Left ventricle myocardium inferior (tissue), 1 donor: ENCODE measurements around the gene TTC21A. TPM values are rescaled to one million over a fixed set of nuclear protein-coding genes. Genes with fewer than 3 reads are reported as not detected.

Experiments
- DNase-seq: peaks from one replicate; pipeline ENCODE4 v3.0.0-alpha.2; 2020
- H3K27ac ChIP-seq: fragments of 200-600 bp; replicated peaks from 2 replicates; pipeline ENCODE4 v1.8.0; 2021
- H3K27me3 ChIP-seq: fragments of 200-600 bp; 2 replicates; pipeline ENCODE4 v1.8.0; 2021; ENCODE audit warnings: low read depth
- H3K36me3 ChIP-seq: fragments of 200-600 bp; 2 replicates; pipeline ENCODE4 v1.8.0; 2021
- H3K4me1 ChIP-seq: fragments of 200-600 bp; 2 replicates; pipeline ENCODE4 v1.8.0; 2021
- H3K4me3 ChIP-seq: fragments of 200-600 bp; 2 replicates; pipeline ENCODE4 v1.8.0; 2021; ENCODE audit warnings: mild to moderate bottlenecking, moderate library complexity
- H3K9me3 ChIP-seq: fragments of 200-600 bp; replicated peaks from 2 replicates; pipeline ENCODE4 v1.8.0; 2021
- intact Hi-C: fragments of 100-400 bp; cut with micrococcal nuclease; formaldehyde crosslinking; loops from one replicate; pipeline ENCODE4 v1.11.0; 2022
- total RNA-seq: library from RNA; stranded (reverse); fragmentation: NEBNext Ultra II Directional; extraction: Animal tissue kit (Norgen Biotek cat#: 25700); gene quantifications from one replicate; pipeline ENCODE4 v1.2.1, GENCODE V29; 2021
- TF ChIP-seq, protein P1 (sequence below): fragments of 200-600 bp; IDR thresholded peaks from 2 replicates; pipeline ENCODE4 v1.8.0; 2021; ENCODE audit warnings: antibody characterized with exemption, mild to moderate bottlenecking, borderline replicate concordance
- donor health status: DM: no; HTN: yes; CAD: no; lungs with severe emphysema.

Gene TTC21A
- total RNA-seq, 1 donor from 2014 or later = 2.1 TPM

GRCh38 chr3:39106851-39107387 lies 561 bp upstream of the TTC21A start:
- peaks cover 65% of the 10 kb centered on the region for H3K4me1 ChIP-seq
- no peaks in the 10 kb centered on the region for H3K36me3 ChIP-seq
- TF ChIP-seq, protein P1, sequence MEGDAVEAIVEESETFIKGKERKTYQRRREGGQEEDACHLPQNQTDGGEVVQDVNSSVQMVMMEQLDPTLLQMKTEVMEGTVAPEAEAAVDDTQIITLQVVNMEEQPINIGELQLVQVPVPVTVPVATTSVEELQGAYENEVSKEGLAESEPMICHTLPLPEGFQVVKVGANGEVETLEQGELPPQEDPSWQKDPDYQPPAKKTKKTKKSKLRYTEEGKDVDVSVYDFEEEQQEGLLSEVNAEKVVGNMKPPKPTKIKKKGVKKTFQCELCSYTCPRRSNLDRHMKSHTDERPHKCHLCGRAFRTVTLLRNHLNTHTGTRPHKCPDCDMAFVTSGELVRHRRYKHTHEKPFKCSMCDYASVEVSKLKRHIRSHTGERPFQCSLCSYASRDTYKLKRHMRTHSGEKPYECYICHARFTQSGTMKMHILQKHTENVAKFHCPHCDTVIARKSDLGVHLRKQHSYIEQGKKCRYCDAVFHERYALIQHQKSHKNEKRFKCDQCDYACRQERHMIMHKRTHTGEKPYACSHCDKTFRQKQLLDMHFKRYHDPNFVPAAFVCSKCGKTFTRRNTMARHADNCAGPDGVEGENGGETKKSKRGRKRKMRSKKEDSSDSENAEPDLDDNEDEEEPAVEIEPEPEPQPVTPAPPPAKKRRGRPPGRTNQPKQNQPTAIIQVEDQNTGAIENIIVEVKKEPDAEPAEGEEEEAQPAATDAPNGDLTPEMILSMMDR = peak; percentile 21
- DNase-seq = peak; percentile 64
- no peaks in the 10 kb centered on the region for H3K9me3 ChIP-seq
- no peaks in the 10 kb centered on the region for H3K27me3 ChIP-seq
- peak overlapping the region; percentile 99 for H3K27ac ChIP-seq
- peak overlapping the region; percentile 99 for H3K4me3 ChIP-seq
- intact Hi-C loops = no loop called here

DNA sequence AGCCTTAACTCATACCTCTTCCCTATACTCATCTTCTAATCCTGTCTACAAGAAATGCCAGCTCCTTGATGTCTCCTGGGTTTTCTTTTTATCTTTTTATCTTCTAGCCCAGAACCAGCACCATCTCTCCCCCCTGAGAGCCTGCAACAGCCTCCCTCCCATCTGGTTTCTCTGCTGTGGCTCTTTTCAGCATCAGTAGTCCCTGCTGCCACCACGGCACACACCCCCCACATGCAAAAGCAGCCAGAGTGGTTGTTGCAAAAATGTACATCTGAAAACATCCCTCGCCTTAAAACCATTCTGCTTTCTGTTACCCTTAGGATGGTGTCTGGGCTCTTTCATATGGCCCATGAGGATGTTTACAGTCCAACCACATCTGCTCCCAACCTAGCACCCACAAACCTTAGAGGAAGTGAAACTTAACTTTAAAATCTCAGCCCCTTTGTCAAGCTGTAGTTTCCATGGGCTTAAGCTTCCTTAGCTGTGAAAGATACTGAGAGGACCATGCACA lies 775 bp downstream of the TTC21A start:
- Histone ChIP-seq H3K9me3 (no peaks in the 10 kb centered on the region), H3K27ac (peak overlapping the region; percentile 99), H3K27me3 (no peaks in the 10 kb centered on the region)

DNA sequence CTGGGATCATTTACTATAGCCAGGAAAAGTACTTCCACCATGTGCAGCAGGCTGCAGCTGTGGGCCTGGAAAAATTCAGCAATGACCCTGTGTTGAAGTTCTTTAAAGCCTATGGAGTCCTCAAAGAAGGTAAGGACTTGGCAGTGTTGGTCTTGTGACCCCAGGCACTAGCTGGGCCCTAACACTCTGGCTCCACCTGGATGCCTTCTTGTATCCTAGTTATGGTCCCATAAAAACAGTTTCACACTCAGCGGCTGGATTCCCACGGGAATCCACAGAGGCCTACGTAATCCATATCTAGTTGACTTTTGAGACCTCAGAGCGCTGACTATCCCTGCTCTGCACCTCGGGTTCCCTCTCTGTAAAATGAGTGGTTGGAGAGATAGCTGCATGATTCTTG lies 1.6 kb downstream of the TTC21A start:
- intact Hi-C loops = no loop called here

More for the DNA sequence above, 775 bp downstream of the TTC21A start:
- H3K4me3 ChIP-seq = peak overlapping the region; percentile 99
- DNase-seq = no peak
- TF ChIP-seq, protein P1 = no peak
- no peaks in the 10 kb centered on the region for H3K36me3 ChIP-seq
- peaks cover 54% of the 10 kb centered on the region for H3K4me1 ChIP-seq
- intact Hi-C loops = no loop called here

GRCh38 chr3:39110041-39110639 lies 2.7 kb downstream of the TTC21A start:
- TF ChIP-seq, protein P1 = no peak
- no peak overlapping the region for H3K27ac ChIP-seq
- no peaks in the 10 kb centered on the region for H3K9me3 ChIP-seq
- DNase-seq = no peak
- H3K27me3 ChIP-seq = no peaks in the 10 kb centered on the region
- intact Hi-C loops = no loop called here
- H3K4me3 ChIP-seq = no peak overlapping the region
- H3K4me1 ChIP-seq = peaks cover 35% of the 10 kb centered on the region
- no peaks in the 10 kb centered on the region for H3K36me3 ChIP-seq

More for the DNA sequence above, 1.6 kb downstream of the TTC21A start:
- DNase-seq = no peak
- Histone ChIP-seq H3K4me3 (no peak overlapping the region), H3K9me3 (no peaks in the 10 kb centered on the region), H3K36me3 (no peaks in the 10 kb centered on the region), H3K27ac (no peak overlapping the region), H3K4me1 (peaks cover 45% of the 10 kb centered on the region), H3K27me3 (no peaks in the 10 kb centered on the region)
- TF ChIP-seq, protein P1 = no peak

GRCh38 chr3:39112113-39112512 lies 4.6 kb downstream of the TTC21A start:
- Histone ChIP-seq H3K27ac (no peak overlapping the region), H3K9me3 (no peaks in the 10 kb centered on the region), H3K27me3 (no peaks in the 10 kb centered on the region), H3K4me3 (no peak overlapping the region), H3K4me1 (peaks cover 15% of the 10 kb centered on the region), H3K36me3 (no peaks in the 10 kb centered on the region)
- intact Hi-C loops = no loop called here
- TF ChIP-seq, protein P1 = no peak
- no peak for DNase-seq
